ENCODE data around the gene BLVRA.
"Not testable (repeated sequence)": the region's sequence is repeated elsewhere in the genome, so short reads cannot be mapped to it uniquely, and the experiment has no call there.

DNA sequence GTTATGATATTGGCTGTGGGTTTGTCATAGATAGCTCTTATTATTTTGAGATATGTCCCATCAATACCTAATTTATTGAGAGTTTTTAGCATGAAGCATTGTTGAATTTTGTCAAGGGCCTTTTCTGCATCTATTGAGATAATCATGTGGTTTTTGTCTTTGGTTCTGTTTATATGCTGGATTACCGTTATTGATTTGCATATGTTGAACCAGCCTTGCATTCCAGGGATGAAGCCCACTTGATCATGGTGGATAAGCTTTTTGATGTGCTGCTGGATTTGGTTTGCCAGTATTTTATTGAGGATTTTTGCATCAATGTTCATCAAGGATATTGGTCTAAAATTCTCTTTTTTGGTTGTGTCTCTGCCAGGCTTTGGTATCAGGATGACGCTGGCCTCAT, 16.8 kb downstream of the BLVRA start:
- TF ChIP-seq, protein P1, sequence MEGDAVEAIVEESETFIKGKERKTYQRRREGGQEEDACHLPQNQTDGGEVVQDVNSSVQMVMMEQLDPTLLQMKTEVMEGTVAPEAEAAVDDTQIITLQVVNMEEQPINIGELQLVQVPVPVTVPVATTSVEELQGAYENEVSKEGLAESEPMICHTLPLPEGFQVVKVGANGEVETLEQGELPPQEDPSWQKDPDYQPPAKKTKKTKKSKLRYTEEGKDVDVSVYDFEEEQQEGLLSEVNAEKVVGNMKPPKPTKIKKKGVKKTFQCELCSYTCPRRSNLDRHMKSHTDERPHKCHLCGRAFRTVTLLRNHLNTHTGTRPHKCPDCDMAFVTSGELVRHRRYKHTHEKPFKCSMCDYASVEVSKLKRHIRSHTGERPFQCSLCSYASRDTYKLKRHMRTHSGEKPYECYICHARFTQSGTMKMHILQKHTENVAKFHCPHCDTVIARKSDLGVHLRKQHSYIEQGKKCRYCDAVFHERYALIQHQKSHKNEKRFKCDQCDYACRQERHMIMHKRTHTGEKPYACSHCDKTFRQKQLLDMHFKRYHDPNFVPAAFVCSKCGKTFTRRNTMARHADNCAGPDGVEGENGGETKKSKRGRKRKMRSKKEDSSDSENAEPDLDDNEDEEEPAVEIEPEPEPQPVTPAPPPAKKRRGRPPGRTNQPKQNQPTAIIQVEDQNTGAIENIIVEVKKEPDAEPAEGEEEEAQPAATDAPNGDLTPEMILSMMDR (conservative IDR thresholded peaks at IDR 0.05), result not testable (repeated sequence)
- TF ChIP-seq EZH2 (IDR thresholded peaks at IDR 0.05; ENCODE audit: low read depth), result not testable (repeated sequence)
